A673 (cell line): Measurements from ENCODE around the gene PCBP3. TPM values are rescaled to one million over a fixed set of nuclear protein-coding genes. Genes with fewer than 3 reads are reported as not detected.

Experiments used
- BruUV-seq: library from RNA; stranded (reverse); fragments of 400-500 nt; replicated peaks from 2 replicates; lab custom pipeline; 2021; lab: Mats Ljungman, UMichigan
- CTCF ChIA-PET: fragments of 300-600 bp; sonication (Branson Sonifier 250); formaldehyde crosslinking; loops from one replicate; lab custom pipeline; 2022; ENCODE audit warnings: antibody characterized with exemption; lab: Charles Lee
- POLR2A ChIA-PET: fragments of 300-600 bp; sonication (Branson Sonifier 250); formaldehyde crosslinking; loops from one replicate; lab custom pipeline; 2022; ENCODE audit warnings: antibody characterized with exemption; ENCODE audit not compliant: low non-redundant PET; lab: Charles Lee
- DNase-seq: peaks from one replicate; pipeline ENCODE4 v3.0.0-alpha.2; 2015; ENCODE audit warnings: low spot score
- H3K27ac ChIP-seq: fragments of 200-600 bp; sonication (generic); 2 replicates; pipeline ENCODE4 v1.5.1; 2016; ENCODE audit warnings: mixed run types, low read depth, mild to moderate bottlenecking, mixed read lengths, antibody characterized with exemption, low read length; ENCODE audit not compliant: poor library complexity, severe bottlenecking
- H3K27me3 ChIP-seq: fragments of 200-600 bp; sonication (generic); replicated peaks from 2 replicates; pipeline ENCODE4 v1.6.1; 2017; ENCODE audit warnings: mixed run types, low read depth, mild to moderate bottlenecking, mixed read lengths, antibody characterized with exemption, low read length; ENCODE audit not compliant: insufficient read depth, poor library complexity
- H3K36me3 ChIP-seq: fragments of 200-600 bp; sonication (generic); 2 replicates; pipeline ENCODE4 v1.6.1; 2016; ENCODE audit warnings: mixed run types, mild to moderate bottlenecking, mixed read lengths, antibody characterized with exemption, low read length; ENCODE audit not compliant: insufficient read depth, poor library complexity, severe bottlenecking
- H3K4me1 ChIP-seq: fragments of 200-600 bp; sonication (generic); 2 replicates; pipeline ENCODE4 v1.6.1; 2017; ENCODE audit warnings: mixed run types, mild to moderate bottlenecking, mixed read lengths, antibody characterized with exemption, low read length; ENCODE audit not compliant: insufficient read depth, poor library complexity, severe bottlenecking
- H3K4me3 ChIP-seq: fragments of 200-600 bp; sonication (generic); 2 replicates; pipeline ENCODE4 v1.5.1; 2016; ENCODE audit warnings: low read depth, mixed run types, mild to moderate bottlenecking, mixed read lengths, low read length; ENCODE audit not compliant: poor library complexity, severe bottlenecking
- H3K9me3 ChIP-seq: fragments of 200-600 bp; sonication (generic); 2 replicates; pipeline ENCODE4 v1.6.1; 2016; ENCODE audit warnings: mixed run types, low read depth, mild to moderate bottlenecking, mixed read lengths, antibody characterized with exemption, low read length; ENCODE audit not compliant: poor library complexity, severe bottlenecking
- EZH2 ChIP-seq: fragments of 200-600 bp; sonication (generic); IDR thresholded peaks from 2 replicates; pipeline ENCODE4 v1.6.1; 2017; ENCODE audit warnings: borderline replicate concordance, low read depth, mild to moderate bottlenecking, mixed read lengths, antibody characterized with exemption, low read length; ENCODE audit not compliant: poor library complexity, severe bottlenecking
- intact Hi-C: fragments of 100-400 bp; cut with micrococcal nuclease; formaldehyde crosslinking; loops from one replicate; pipeline ENCODE4 v1.10.0; 2022; ENCODE audit not compliant: unreplicated experiment
- total RNA-seq: library from RNA; stranded (reverse); gene quantifications from 2 replicates; pipeline ENCODE4 v1.2.3, GENCODE V29; 2021
- TF ChIP-seq, protein P1 (sequence below): fragments of 300-800, 200-600 bp; sonication (generic); conservative IDR thresholded peaks from 2 replicates; pipeline ENCODE4 v1.5.1; 2017; ENCODE audit warnings: low read depth, mild to moderate bottlenecking, antibody characterized with exemption, low read length, moderate library complexity, mixed read lengths

PCBP3 gene
- total RNA-seq, 1 experiment from 2014 or later, result 25.6 TPM

DNA sequence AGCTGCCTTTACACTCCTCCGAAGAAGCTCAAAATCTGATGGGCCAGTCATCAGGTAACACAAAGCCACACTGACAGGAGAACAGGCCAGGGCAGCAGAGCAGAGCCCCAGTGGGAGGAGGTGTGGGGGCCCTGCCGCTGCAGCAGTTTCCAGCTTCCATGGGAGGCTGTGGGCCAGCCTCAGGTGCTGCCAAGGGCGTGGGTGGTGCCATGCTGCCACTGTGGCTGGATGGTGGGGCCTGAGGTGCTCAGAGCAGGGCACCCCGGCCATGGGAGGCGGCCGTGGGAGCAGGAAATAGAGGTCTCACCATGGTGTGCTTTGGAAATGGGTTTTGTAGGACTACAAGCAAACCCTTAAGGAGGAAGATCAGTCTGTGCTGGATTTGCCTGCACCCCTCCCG, 287.3 kb downstream of the PCBP3 start:
- CTCF ChIA-PET, result no interaction called here
- H3K27ac ChIP-seq, result no peak overlapping the region
- no peak overlapping the region for H3K4me3 ChIP-seq
- no peaks in the 10 kb centered on the region for H3K27me3 ChIP-seq
- H3K4me1 ChIP-seq, result no peaks in the 10 kb centered on the region
- DNase-seq, result no peak
- H3K9me3 ChIP-seq, result peaks cover 4% of the 10 kb centered on the region
- no peaks in the 10 kb centered on the region for H3K36me3 ChIP-seq
- intact Hi-C loops, result no loop called here
- POLR2A ChIA-PET, result no interaction called here
- no TSS peak for BruUV-seq
- TF ChIP-seq, protein P1, sequence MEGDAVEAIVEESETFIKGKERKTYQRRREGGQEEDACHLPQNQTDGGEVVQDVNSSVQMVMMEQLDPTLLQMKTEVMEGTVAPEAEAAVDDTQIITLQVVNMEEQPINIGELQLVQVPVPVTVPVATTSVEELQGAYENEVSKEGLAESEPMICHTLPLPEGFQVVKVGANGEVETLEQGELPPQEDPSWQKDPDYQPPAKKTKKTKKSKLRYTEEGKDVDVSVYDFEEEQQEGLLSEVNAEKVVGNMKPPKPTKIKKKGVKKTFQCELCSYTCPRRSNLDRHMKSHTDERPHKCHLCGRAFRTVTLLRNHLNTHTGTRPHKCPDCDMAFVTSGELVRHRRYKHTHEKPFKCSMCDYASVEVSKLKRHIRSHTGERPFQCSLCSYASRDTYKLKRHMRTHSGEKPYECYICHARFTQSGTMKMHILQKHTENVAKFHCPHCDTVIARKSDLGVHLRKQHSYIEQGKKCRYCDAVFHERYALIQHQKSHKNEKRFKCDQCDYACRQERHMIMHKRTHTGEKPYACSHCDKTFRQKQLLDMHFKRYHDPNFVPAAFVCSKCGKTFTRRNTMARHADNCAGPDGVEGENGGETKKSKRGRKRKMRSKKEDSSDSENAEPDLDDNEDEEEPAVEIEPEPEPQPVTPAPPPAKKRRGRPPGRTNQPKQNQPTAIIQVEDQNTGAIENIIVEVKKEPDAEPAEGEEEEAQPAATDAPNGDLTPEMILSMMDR, result no peak
- TF ChIP-seq EZH2, result no peak

DNA sequence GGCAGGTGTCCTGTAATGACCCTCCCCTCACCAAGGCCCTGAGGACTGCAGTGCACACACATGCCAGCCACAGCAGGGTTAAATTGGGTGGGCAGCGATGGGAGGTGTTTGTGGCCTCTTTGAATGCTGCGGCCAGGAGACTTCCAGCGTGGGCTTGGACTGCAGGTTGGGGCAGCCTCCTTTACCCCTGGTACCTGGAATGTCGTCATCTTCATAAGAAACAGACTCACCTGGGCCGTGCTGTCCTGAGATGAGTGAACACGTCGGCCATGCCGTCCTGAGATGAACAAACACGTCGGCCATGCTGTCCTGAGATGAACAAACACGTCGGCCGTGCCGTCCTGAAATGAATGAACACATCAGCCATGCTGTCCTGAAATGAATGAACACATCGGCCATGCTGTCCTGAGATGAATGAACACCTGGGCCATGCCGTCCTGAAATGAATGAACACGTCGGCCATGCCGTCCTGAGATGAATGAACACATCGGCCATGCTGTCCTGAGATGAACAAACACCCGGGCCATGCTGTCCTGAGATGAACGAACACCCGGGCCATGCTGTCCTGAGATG, 288.0 kb downstream of the PCBP3 start:
- TF ChIP-seq, protein P1, result no peak
- no peak for TF ChIP-seq EZH2

GRCh38 chr21:45932922-45933502, 289.5 kb downstream of the PCBP3 start:
- H3K4me3 ChIP-seq, result no peak overlapping the region
- no peak overlapping the region for H3K27ac ChIP-seq
- TF ChIP-seq, protein P1, result no peak
- no peak for TF ChIP-seq EZH2
- H3K4me1 ChIP-seq, result no peaks in the 10 kb centered on the region
- H3K27me3 ChIP-seq, result no peaks in the 10 kb centered on the region
- ChIA-PET CTCF (no interaction called here), POLR2A (no interaction called here)
- no peaks in the 10 kb centered on the region for H3K36me3 ChIP-seq
- BruUV-seq, result no TSS peak
- no peak for DNase-seq
- H3K9me3 ChIP-seq, result peaks cover 4% of the 10 kb centered on the region
- intact Hi-C loops, result no loop called here

More for the DNA sequence above, 288.0 kb downstream of the PCBP3 start:
- H3K36me3 ChIP-seq, result no peaks in the 10 kb centered on the region
- H3K9me3 ChIP-seq, result peaks cover 4% of the 10 kb centered on the region
- no peak for DNase-seq
- ChIA-PET CTCF (no interaction called here), POLR2A (no interaction called here)
- no peaks in the 10 kb centered on the region for H3K27me3 ChIP-seq
- no peak overlapping the region for H3K4me3 ChIP-seq
- H3K4me1 ChIP-seq, result no peaks in the 10 kb centered on the region
- intact Hi-C loops, result no loop called here
- BruUV-seq, result no TSS peak
- H3K27ac ChIP-seq, result no peak overlapping the region
